HCT116 (cell line): Measurements from ENCODE around the gene FGF10. TPM values are rescaled to one million over a fixed set of nuclear protein-coding genes. Genes with fewer than 3 reads are reported as not detected.

ENCODE experiments used
- ATAC-seq: fragments of 200-7000 bp; cut with Tn5 transposase; 2 replicates; pipeline ENCODE4 v1.9.1; 2020; ENCODE audit warnings: mild to moderate bottlenecking, moderate library complexity
- BruUV-seq: library from RNA; stranded (reverse); fragments of 400-500 nt; replicated peaks from 2 replicates; lab custom pipeline; 2021; lab: Mats Ljungman, UMichigan
- CTCF ChIA-PET: fragments of 300-600 bp; sonication (Branson Sonifier 250); formaldehyde crosslinking; loops from one replicate; lab custom pipeline; 2021; ENCODE audit warnings: antibody characterized with exemption; lab: Charles Lee
- POLR2A ChIA-PET: fragments of 300-600, 350-600 bp; sonication (Branson Sonifier 250); formaldehyde crosslinking; loops from one replicate; lab custom pipeline; 2021; ENCODE audit warnings: antibody characterized with exemption; lab: Charles Lee
- RAD21 ChIA-PET, 2 experiments: fragments of 300-600 bp; sonication (Branson Sonifier 250); formaldehyde crosslinking; loops; one replicate each; lab custom pipeline; 2023; ENCODE audit warnings: low total read pairs in 2 of 2; ENCODE audit not compliant: uncharacterized antibody in 2 of 2, unreplicated experiment in 2 of 2, low non-redundant PET in 1 of 2; lab: Charles Lee
- DNase-seq: peaks from one replicate; pipeline ENCODE4 v3.0.0-alpha.2; 2010; ENCODE audit warnings: low read depth, low spot score
- H2AFZ ChIP-seq: fragments of 200-600 bp; shearing (Covaris generic), sonication (generic); 2 replicates; pipeline ENCODE4 v1.6.1; 2017; ENCODE audit warnings: low read depth, mixed run types, mixed read lengths, antibody characterized with exemption, low read length; ENCODE audit not compliant: poor library complexity, severe bottlenecking
- H3K27ac ChIP-seq: 2 replicates; pipeline ENCODE4 v1.5.1; 2012; ENCODE audit warnings: low read depth, low read length
- H3K27me3 ChIP-seq: fragments of 200-600 bp; sonication (generic); 2 replicates; pipeline ENCODE4 v1.6.1; 2016; ENCODE audit warnings: mixed run types, low read length, mixed read lengths; ENCODE audit not compliant: insufficient read depth
- H3K36me3 ChIP-seq, 2 experiments: fragments of 200-500 bp in 1 of 2; fragments of 200-600 bp in 1 of 2; sonication (Bioruptor generic) in 1 of 2; sonication (generic) in 1 of 2; 2 replicates each; pipeline versions ENCODE4 v1.5.1 to v1.6.1; 2014 to 2016; ENCODE audit warnings: low read length in 2 of 2, inconsistent platforms in 1 of 2, mixed read lengths in 1 of 2, mixed run types in 1 of 2; ENCODE audit not compliant: insufficient read depth in 2 of 2, control insufficient read depth in 1 of 2
- H3K4me1 ChIP-seq, 2 experiments: fragments of 200-600 bp in 1 of 2; sonication (generic) in 1 of 2; 2 replicates each; pipeline versions ENCODE4 v1.5.1 to v1.6.1; 2012 to 2017; ENCODE audit warnings: low read length in 2 of 2, inconsistent platforms in 1 of 2, mild to moderate bottlenecking in 1 of 2, mixed read lengths in 1 of 2, mixed run types in 1 of 2, moderate library complexity in 1 of 2; ENCODE audit not compliant: insufficient read depth in 2 of 2, control insufficient read depth in 1 of 2
- H3K4me2 ChIP-seq: fragments of 200-600 bp; sonication (generic); 2 replicates; pipeline ENCODE4 v1.6.1; 2017; ENCODE audit warnings: mixed run types, low read length, mixed read lengths
- H3K4me3 ChIP-seq, 2 experiments: fragments of 200-600 bp in 1 of 2; sonication (generic) in 1 of 2; replicated peaks in 1 of 2; 2 replicates each; pipeline ENCODE4 v1.5.1; 2011 to 2016; ENCODE audit warnings: low read length in 2 of 2, control low read depth in 1 of 2, low read depth in 1 of 2, mild to moderate bottlenecking in 1 of 2, mixed read lengths in 1 of 2, mixed run types in 1 of 2
- H3K79me2 ChIP-seq: fragments of 200-600 bp; sonication (generic); 2 replicates; pipeline ENCODE4 v1.6.1; 2017; ENCODE audit warnings: mild to moderate bottlenecking, mixed run types, low read length, moderate library complexity, mixed read lengths; ENCODE audit not compliant: insufficient read depth
- H3K9ac ChIP-seq: fragments of 200-600 bp; sonication (generic); 2 replicates; pipeline ENCODE4 v1.6.1; 2016; ENCODE audit warnings: low read length, mixed read lengths
- H3K9me2 ChIP-seq: fragments of 200-600 bp; sonication (generic), shearing (Covaris generic); 2 replicates; pipeline ENCODE4 v1.6.1; 2017; ENCODE audit warnings: mixed run types, mild to moderate bottlenecking, moderate library complexity; ENCODE audit not compliant: insufficient read depth
- H3K9me3 ChIP-seq, 2 experiments: fragments of 200-500 bp in 1 of 2; fragments of 200-600 bp in 1 of 2; sonication (Bioruptor generic) in 1 of 2; sonication (generic) in 1 of 2; 2 replicates each; pipeline ENCODE4 v1.6.1; 2014 to 2017; ENCODE audit warnings: low read length in 2 of 2, mixed read lengths in 2 of 2, inconsistent platforms in 1 of 2, low read depth in 1 of 2, mild to moderate bottlenecking in 1 of 2, mixed run types in 1 of 2, moderate library complexity in 1 of 2; ENCODE audit not compliant: control insufficient read depth in 1 of 2, insufficient read depth in 1 of 2
- H4K20me1 ChIP-seq: fragments of 200-600 bp; sonication (generic), shearing (Covaris generic); 2 replicates; pipeline ENCODE4 v1.6.1; 2017; ENCODE audit warnings: mixed run types, mild to moderate bottlenecking, moderate library complexity; ENCODE audit not compliant: insufficient read depth
- ELF1 ChIP-seq: IDR thresholded peaks from 2 replicates; pipeline ENCODE4 v1.6.1; 2012; ENCODE audit warnings: low read depth, borderline replicate concordance
- FOSL1 ChIP-seq: IDR thresholded peaks from 2 replicates; pipeline ENCODE4 v1.6.1; 2012; ENCODE audit warnings: low read depth
- POLR2A ChIP-seq: IDR thresholded peaks from 2 replicates; pipeline ENCODE4 v1.7.0; 2011; ENCODE audit warnings: borderline replicate concordance; ENCODE audit not compliant: insufficient read depth, insufficient read length; ENCODE audit errors: extremely low read depth
- POLR2AphosphoS5 ChIP-seq: IDR thresholded peaks from 2 replicates; pipeline ENCODE4 v1.6.1; 2011; ENCODE audit warnings: mild to moderate bottlenecking, low read depth, low read length, moderate library complexity
- RAD21 ChIP-seq: IDR thresholded peaks from 2 replicates; pipeline ENCODE4 v1.6.1; 2012; ENCODE audit warnings: low read depth, mild to moderate bottlenecking
- SIN3A ChIP-seq: IDR thresholded peaks from 2 replicates; pipeline ENCODE4 v1.6.1; 2012; ENCODE audit warnings: low read depth
- SP1 ChIP-seq: IDR thresholded peaks from 2 replicates; pipeline ENCODE4 v1.6.1; 2012; ENCODE audit warnings: low read depth
- intact Hi-C: fragments of 100-400 bp; cut with micrococcal nuclease; formaldehyde crosslinking; loops from 2 replicates; pipeline ENCODE4 v1.10.0; 2022
- total RNA-seq: library from RNA; stranded (reverse); gene quantifications from one replicate; pipeline ENCODE4 v1.2.1, GENCODE V29; 2021; ENCODE audit not compliant: unreplicated experiment
- TF ChIP-seq, protein P1 (sequence below), 3 experiments: fragments of 200-600 bp in 1 of 3; sonication (generic) in 1 of 3; IDR thresholded peaks in 2 of 3; conservative IDR thresholded peaks in 1 of 3; 2 replicates each; pipeline ENCODE4 v1.5.1; 2012 to 2017; ENCODE audit warnings: low read depth in 2 of 3, low read length in 2 of 3, antibody characterized with exemption in 1 of 3, borderline replicate concordance in 1 of 3, control low read depth in 1 of 3, mild to moderate bottlenecking in 1 of 3, mixed read lengths in 1 of 3, mixed run types in 1 of 3, moderate library complexity in 1 of 3; ENCODE audit not compliant: insufficient read depth in 1 of 3

Gene FGF10
- total RNA-seq, 1 experiment from 2014 or later = not detected

DNA sequence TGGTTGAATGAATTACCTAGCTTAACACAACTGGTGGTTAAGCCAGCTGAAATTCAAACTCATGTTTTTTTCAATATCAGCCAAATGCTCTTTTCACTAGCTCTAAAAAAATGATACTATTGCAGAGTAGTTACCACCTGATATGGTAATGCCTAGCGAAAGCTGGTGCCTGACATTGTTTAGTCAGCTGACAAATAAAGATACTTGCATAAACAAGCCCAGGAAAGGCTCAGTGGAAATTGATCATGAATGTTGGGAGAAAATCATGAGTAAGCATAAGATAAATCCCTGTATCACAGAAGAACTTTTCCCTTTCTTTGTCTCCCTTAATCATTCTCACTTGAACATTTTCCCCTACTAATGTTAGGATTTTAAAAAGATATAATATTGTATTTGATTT, 54.6 kb downstream of the FGF10 start:
- no peaks in the 10 kb centered on the region for H3K36me3 ChIP-seq
- CTCF ChIA-PET = interaction anchor here (1.8 kb wide), 1 partner anchor 703 kb away, joined by 4 read pairs; no protein-coding TSS in a partner anchor
- no peak for ATAC-seq
- DNase-seq = no peak
- TF ChIP-seq RAD21 = no peak
- TF ChIP-seq SIN3A = no peak
- no peak for TF ChIP-seq POLR2A
- TF ChIP-seq POLR2AphosphoS5 = no peak
- TF ChIP-seq SP1 = no peak
- TF ChIP-seq, protein P1, sequence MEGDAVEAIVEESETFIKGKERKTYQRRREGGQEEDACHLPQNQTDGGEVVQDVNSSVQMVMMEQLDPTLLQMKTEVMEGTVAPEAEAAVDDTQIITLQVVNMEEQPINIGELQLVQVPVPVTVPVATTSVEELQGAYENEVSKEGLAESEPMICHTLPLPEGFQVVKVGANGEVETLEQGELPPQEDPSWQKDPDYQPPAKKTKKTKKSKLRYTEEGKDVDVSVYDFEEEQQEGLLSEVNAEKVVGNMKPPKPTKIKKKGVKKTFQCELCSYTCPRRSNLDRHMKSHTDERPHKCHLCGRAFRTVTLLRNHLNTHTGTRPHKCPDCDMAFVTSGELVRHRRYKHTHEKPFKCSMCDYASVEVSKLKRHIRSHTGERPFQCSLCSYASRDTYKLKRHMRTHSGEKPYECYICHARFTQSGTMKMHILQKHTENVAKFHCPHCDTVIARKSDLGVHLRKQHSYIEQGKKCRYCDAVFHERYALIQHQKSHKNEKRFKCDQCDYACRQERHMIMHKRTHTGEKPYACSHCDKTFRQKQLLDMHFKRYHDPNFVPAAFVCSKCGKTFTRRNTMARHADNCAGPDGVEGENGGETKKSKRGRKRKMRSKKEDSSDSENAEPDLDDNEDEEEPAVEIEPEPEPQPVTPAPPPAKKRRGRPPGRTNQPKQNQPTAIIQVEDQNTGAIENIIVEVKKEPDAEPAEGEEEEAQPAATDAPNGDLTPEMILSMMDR (IDR thresholded peaks at IDR 0.05 in 2 of 3, conservative IDR thresholded peaks at IDR 0.05 in 1 of 3; ENCODE audit: borderline replicate concordance in 1 of 3, insufficient read depth in 1 of 3, low read depth in 2 of 3, low read length in 2 of 3) = no peak
- TF ChIP-seq FOSL1 = no peak
- TF ChIP-seq ELF1 = no peak
- H3K4me2 ChIP-seq = no peak overlapping the region
- intact Hi-C loops = loop anchor here (10.0 kb wide), 2 partner anchors 440 to 700 kb away; no protein-coding TSS in a partner anchor
- no peak overlapping the region for H3K9ac ChIP-seq
- H3K4me1 ChIP-seq = no peaks in the 10 kb centered on the region
- H2AFZ ChIP-seq = no peak overlapping the region
- BruUV-seq = no TSS peak
- H3K79me2 ChIP-seq = no peaks in the 10 kb centered on the region
- no peak overlapping the region for H3K4me3 ChIP-seq
- H4K20me1 ChIP-seq = no peaks in the 10 kb centered on the region
- RAD21 ChIA-PET = no interaction called here
- H3K9me2 ChIP-seq = no peaks in the 10 kb centered on the region
- no peaks in the 10 kb centered on the region for H3K9me3 ChIP-seq
- H3K27me3 ChIP-seq = no peaks in the 10 kb centered on the region
- POLR2A ChIA-PET = no interaction called here
- H3K27ac ChIP-seq = no peak overlapping the region
